Activated naive CD4-positive, alpha-beta T cell treated with anti-CD3 and anti-CD28 coated beads, Interleukin-2, amount 50 U/mL, for 72 hours (primary cell): ENCODE results near the gene GALNT2. TPM values are rescaled to one million over a fixed set of nuclear protein-coding genes. Genes with fewer than 3 reads are reported as not detected.
A peak's percentile ranks its signal among the peaks of the same experiment; 100 is the strongest.

Source experiments
- ATAC-seq, 2 donors: fragments of 150-1000 bp; cut with Tn5 transposase; 2 replicates each; pipeline ENCODE4 v1.10.0; 2021; ENCODE audit warnings: mild to moderate bottlenecking in 2 of 2, moderate library complexity in 2 of 2
- DNase-seq, 2 donors: peaks; one replicate each; pipeline ENCODE4 v3.0.0; 2021 to 2022; ENCODE audit warnings: low spot score in 2 of 2
- H3K27ac Mint-ChIP-seq, 2 donors: one replicate each; pipeline ENCODE4 v1.8.0; 2022; ENCODE audit warnings: mild to moderate bottlenecking in 2 of 2, mixed read lengths in 2 of 2
- H3K36me3 Mint-ChIP-seq, 2 donors: one replicate each; pipeline ENCODE4 v1.8.0; 2022; ENCODE audit warnings: mixed read lengths in 2 of 2
- H3K9me3 Mint-ChIP-seq, 2 donors: one replicate each; pipeline ENCODE4 v1.8.0; 2022; ENCODE audit warnings: mixed read lengths in 2 of 2
- total RNA-seq, 2 donors: library from RNA; stranded (reverse); gene quantifications; one replicate each; pipeline ENCODE4 v1.2.3, GENCODE V29; 2022

GALNT2 gene
- total RNA-seq, 2 donors from 2014 or later = 58.9 to 88.0 TPM

- Mint-ChIP-seq H3K27ac (no peak overlapping the region), H3K9me3 (no peaks in the 10 kb centered on the region), H3K36me3 (no peaks in the 10 kb centered on the region)
- no peak for DNase-seq
- no peak for ATAC-seq
These were observed 71.7 kb downstream of the GALNT2 start for GRCh38 chr1:230138561-230139239.

DNA sequence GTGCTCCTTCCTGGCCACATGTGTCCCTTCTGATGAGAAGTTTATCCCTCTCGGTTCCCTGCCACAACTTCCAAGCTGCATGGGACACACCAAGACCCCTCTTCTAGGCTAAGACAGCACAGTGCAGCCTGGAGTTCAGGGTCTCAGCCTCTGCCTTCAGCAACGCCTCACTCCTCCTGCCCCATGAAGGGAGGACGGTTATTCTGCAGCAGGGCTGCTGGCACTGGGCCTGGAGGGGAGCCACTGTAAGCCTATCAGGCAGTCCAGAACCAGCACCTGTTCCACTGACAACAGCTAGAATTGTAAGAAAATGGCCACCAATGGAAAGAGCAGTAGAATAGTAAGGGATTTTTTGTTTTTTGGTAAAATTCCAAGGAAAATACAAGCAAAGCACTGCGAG lies 72.3 kb downstream of the GALNT2 start:
- no peaks in the 10 kb centered on the region for H3K36me3 Mint-ChIP-seq
- DNase-seq (no peak), ATAC-seq (no peak)
- peak overlapping the region in 1 of 2 donors; percentile 36 for H3K27ac Mint-ChIP-seq
- no peaks in the 10 kb centered on the region for H3K9me3 Mint-ChIP-seq

DNA sequence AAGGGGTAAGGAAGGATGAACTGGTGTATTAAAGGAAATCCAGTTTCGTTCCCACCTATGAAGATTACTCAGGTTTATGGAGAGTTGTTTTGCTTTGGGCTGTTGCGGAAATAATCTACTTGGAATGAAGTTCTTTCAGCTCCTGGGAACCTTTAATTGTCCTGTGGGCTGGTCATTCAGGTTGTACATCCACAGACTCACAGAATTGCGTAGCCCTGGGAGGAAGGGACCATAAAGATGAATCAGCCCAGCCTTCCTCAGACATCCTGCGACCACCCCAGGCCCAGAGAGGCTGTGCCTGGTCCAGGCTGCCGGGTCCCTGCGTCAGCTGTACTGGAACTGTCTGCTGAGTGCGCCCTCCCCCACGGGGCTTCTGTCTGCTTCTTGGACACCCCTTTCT lies 72.7 kb downstream of the GALNT2 start:
- Mint-ChIP-seq H3K36me3 (no peaks in the 10 kb centered on the region), H3K27ac (no peak overlapping the region), H3K9me3 (no peaks in the 10 kb centered on the region)
- ATAC-seq (no peak), DNase-seq (no peak)

DNA sequence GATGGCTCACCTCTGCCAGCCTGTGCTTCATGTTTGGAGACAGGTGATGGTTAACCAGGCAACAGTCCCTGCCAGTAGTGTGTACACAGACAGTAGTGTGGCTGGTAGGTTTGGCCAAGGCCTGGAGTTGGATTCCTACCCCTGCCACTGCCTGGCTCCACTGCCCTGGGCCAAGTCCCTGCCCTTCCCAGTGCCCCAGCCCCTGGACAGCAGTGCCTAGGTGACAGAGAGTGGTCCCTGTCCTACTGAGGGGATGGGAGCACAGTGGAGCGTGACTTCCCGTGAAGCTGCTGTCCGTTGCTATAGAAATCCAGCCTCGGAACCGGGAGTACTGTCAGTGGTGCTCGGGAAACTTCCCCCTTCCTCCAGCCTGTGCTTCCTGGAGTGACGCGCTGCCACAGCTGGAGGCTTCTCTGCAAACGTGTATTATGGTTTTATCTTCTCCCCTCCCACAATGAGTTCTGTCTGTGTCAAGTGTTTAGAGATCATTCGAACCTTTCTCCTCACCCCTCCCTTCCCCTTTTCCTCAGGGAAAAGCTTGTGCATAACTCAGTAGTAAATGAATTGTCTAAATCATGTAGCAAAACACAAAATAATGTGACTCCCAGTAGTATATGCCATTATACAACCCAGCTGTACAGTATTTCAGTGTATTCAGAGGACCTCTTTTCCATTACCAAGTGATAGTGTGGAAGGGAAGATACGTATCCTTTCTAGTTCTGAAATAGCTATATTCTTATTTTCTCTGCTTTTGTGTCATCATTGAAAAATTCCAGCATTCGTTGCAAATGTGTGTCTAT lies 73.4 kb downstream of the GALNT2 start:
- DNase-seq (no peak), ATAC-seq (peak in 1 of 2 donors; percentile 21)
- H3K9me3 Mint-ChIP-seq = no peaks in the 10 kb centered on the region
- H3K36me3 Mint-ChIP-seq = no peaks in the 10 kb centered on the region
- peak overlapping the region in 1 of 2 donors; percentile 61 for H3K27ac Mint-ChIP-seq

- Mint-ChIP-seq H3K36me3 (peaks cover 0 to 3% of the 10 kb centered on the region in 2 donors), H3K9me3 (no peaks in the 10 kb centered on the region), H3K27ac (peak overlapping the region in 1 of 2 donors; percentile 61)
- ATAC-seq = peak; percentile 53 to 66
- DNase-seq = no peak
These were observed 74.1 kb downstream of the GALNT2 start for GRCh38 chr1:230141021-230141648.

- Mint-ChIP-seq H3K9me3 (no peaks in the 10 kb centered on the region), H3K27ac (peak overlapping the region in 1 of 2 donors; percentile 90), H3K36me3 (peaks cover 0 to 9% of the 10 kb centered on the region in 2 donors)
- DNase-seq (no peak), ATAC-seq (no peak)
These were observed 75.0 kb downstream of the GALNT2 start for GRCh38 chr1:230141797-230142607.

DNA sequence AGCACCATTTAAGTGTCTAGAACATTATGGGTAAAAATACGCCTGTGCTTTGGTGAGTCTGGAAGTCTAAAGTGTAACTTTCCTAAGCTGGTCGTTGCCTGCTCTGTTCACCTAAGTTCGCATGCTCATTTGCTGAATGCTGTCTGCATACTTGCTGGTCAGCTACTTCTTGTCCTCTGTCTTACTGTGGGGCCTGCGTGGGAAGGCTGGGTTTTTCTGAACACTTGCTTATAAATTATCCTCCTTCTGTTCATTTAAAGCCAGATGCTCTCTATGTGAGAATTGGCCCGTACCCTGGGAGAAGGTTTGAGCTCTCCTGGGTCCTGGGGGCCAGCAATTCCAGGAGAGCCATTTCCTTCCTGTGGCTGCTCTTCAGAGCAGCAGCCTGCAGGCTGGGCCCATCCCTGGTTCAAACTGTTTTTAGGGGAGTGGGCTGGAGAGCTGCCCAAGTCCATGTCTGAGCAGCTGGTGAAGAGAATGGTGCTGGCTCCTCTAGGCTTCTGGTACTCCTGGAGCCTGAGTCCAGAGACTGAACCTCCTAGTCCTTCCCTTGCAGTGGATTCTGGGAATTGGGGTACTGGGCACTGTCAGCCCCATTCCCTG lies 75.7 kb downstream of the GALNT2 start:
- H3K27ac Mint-ChIP-seq = peak overlapping the region in 1 of 2 donors; percentile 90
- DNase-seq (no peak), ATAC-seq (no peak)
- peaks cover 0 to 9% of the 10 kb centered on the region in 2 donors for H3K36me3 Mint-ChIP-seq
- no peaks in the 10 kb centered on the region for H3K9me3 Mint-ChIP-seq

DNA sequence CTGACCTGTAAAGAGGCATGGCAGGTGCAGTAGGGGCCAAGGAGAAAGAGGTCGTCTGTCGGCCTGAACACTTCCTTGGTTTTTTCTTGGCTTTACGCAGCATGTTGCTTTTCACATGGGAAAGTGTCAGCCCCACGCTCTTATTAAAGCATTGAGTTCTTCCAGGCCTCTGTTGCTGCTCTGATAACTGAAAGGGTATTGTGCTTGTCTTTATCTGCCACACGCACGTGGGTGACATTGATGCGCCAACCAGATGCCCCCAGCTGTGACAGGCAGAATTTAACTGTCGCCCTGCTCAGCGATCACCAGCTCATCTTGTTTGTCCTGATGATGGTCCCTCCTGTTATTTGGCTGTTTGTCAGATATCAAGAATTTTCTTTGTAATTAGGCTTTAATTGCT lies 76.5 kb downstream of the GALNT2 start:
- no peaks in the 10 kb centered on the region for H3K9me3 Mint-ChIP-seq
- no peak overlapping the region for H3K27ac Mint-ChIP-seq
- DNase-seq (no peak), ATAC-seq (no peak)
- peaks cover 0 to 9% of the 10 kb centered on the region in 2 donors for H3K36me3 Mint-ChIP-seq

- no peaks in the 10 kb centered on the region for H3K9me3 Mint-ChIP-seq
- H3K36me3 Mint-ChIP-seq = peaks cover 0 to 9% of the 10 kb centered on the region in 2 donors
- no peak overlapping the region for H3K27ac Mint-ChIP-seq
- DNase-seq (no peak), ATAC-seq (no peak)
These were observed 77.1 kb downstream of the GALNT2 start for GRCh38 chr1:230144010-230144614.

- peak overlapping the region in 1 of 2 donors; percentile 65 for H3K27ac Mint-ChIP-seq
- DNase-seq = no peak
- H3K36me3 Mint-ChIP-seq = peaks cover 0 to 9% of the 10 kb centered on the region in 2 donors
- no peaks in the 10 kb centered on the region for H3K9me3 Mint-ChIP-seq
- no peak for ATAC-seq
These were observed 77.9 kb downstream of the GALNT2 start for GRCh38 chr1:230144758-230145504.

GRCh38 chr1:230145505-230145899 lies 78.5 kb downstream of the GALNT2 start:
- Mint-ChIP-seq H3K36me3 (peaks cover 0 to 9% of the 10 kb centered on the region in 2 donors), H3K27ac (peak overlapping the region in 1 of 2 donors; percentile 94), H3K9me3 (no peaks in the 10 kb centered on the region)
- DNase-seq (no peak), ATAC-seq (no peak)

- Mint-ChIP-seq H3K27ac (peak overlapping the region; percentile 36 to 94), H3K9me3 (no peaks in the 10 kb centered on the region), H3K36me3 (peaks cover 0 to 9% of the 10 kb centered on the region in 2 donors)
- DNase-seq (no peak), ATAC-seq (no peak)
These were observed 79.0 kb downstream of the GALNT2 start for GRCh38 chr1:230145953-230146476.

DNA sequence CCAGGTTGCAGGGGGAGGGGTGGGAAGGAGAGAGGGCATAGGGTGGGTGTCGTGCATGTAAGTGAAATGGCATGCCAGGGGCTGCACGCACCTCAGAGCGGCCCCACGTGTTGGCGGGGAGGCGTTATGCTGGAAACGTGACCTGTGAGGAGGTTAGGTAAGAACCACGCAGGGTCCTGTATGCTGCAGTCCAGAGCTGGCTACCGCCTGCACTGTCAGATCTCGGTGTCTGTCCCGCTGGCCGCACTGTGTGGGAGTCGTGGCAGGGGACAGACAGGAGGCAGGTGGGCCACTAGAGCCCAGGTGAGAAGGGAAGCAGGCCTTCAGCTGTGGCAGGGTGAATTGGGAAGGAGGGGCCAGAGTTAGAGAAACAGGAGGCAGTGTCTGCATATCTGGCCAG lies 79.7 kb downstream of the GALNT2 start:
- H3K9me3 Mint-ChIP-seq = no peaks in the 10 kb centered on the region
- no peak for DNase-seq
- H3K36me3 Mint-ChIP-seq = peaks cover 0 to 14% of the 10 kb centered on the region in 2 donors
- no peak for ATAC-seq
- peak overlapping the region; percentile 36 to 47 for H3K27ac Mint-ChIP-seq

GRCh38 chr1:230147253-230148125 lies 80.5 kb downstream of the GALNT2 start:
- DNase-seq = no peak
- peak overlapping the region in 1 of 2 donors; percentile 47 for H3K27ac Mint-ChIP-seq

More at GRCh38 chr1:230147253-230148125, 80.5 kb downstream of the GALNT2 start:
- Mint-ChIP-seq H3K36me3 (peaks cover 0 to 18% of the 10 kb centered on the region in 2 donors), H3K9me3 (no peaks in the 10 kb centered on the region)
- no peak for ATAC-seq
